HepG2 (cell line): ENCODE data around the gene TOM1L2. TPM values are rescaled to one million over a fixed set of nuclear protein-coding genes. Genes with fewer than 3 reads are reported as not detected.
A peak's percentile ranks its signal among the peaks of the same experiment; 100 is the strongest.

Experiments
- BCLAF1 ChIP-seq: fragments of 450-650 bp; IDR thresholded peaks from 2 replicates; pipeline ENCODE4 v1.6.1; 2017; ENCODE audit warnings: mild to moderate bottlenecking
- EEA1 ChIP-seq: sonication (generic); formaldehyde crosslinking; IDR thresholded peaks from 2 replicates; pipeline ENCODE4 v1.5.1; 2020; ENCODE audit warnings: mild to moderate bottlenecking, missing genetic modification reagents, borderline replicate concordance
- HMGXB4 ChIP-seq, 2 experiments: sonication (generic) in 1 of 2; formaldehyde crosslinking in 1 of 2; IDR thresholded peaks; 2 replicates each; pipeline versions ENCODE4 v1.4.0 to v1.6.1; 2018 to 2020; ENCODE audit warnings: missing genetic modification reagents in 2 of 2, borderline replicate concordance in 1 of 2, low read depth in 1 of 2, mild to moderate bottlenecking in 1 of 2, missing biosample characterization in 1 of 2
- HNRNPL ChIP-seq: fragments of 200-400 bp; formaldehyde crosslinking; IDR thresholded peaks from 2 replicates; pipeline ENCODE4 v1.6.1; 2017; ENCODE audit warnings: mild to moderate bottlenecking, low read depth, low read length
- KDM3A ChIP-seq: IDR thresholded peaks from 2 replicates; pipeline ENCODE4 v1.6.1; 2018; ENCODE audit warnings: low read depth, missing compliant biosample characterization
- MBNL3 ChIP-seq: fragments of 250-450 bp; sonication (Bioruptor Pico); conservative IDR thresholded peaks from 2 replicates; pipeline ENCODE4 v1.8.0; 2022; ENCODE audit warnings: mild to moderate bottlenecking, inconsistent platforms
- RORA ChIP-seq: sonication (generic); formaldehyde crosslinking; IDR thresholded peaks from 2 replicates; pipeline ENCODE4 v1.5.0; 2020; ENCODE audit warnings: mild to moderate bottlenecking, missing genetic modification reagents, moderate library complexity
- THAP8 ChIP-seq: sonication (generic); formaldehyde crosslinking; IDR thresholded peaks from 2 replicates; pipeline ENCODE4 v1.5.1; 2020; ENCODE audit warnings: missing genetic modification reagents, mild to moderate bottlenecking, borderline replicate concordance
- YEATS2 ChIP-seq: sonication (generic); formaldehyde crosslinking; IDR thresholded peaks from 2 replicates; pipeline ENCODE4 v1.4.0; 2020; ENCODE audit warnings: missing genetic modification reagents, borderline replicate concordance
- ZBTB21 ChIP-seq: sonication (generic); formaldehyde crosslinking; IDR thresholded peaks from 2 replicates; pipeline ENCODE4 v1.4.0; 2020; ENCODE audit warnings: missing genetic modification reagents
- ZNF691 ChIP-seq: sonication (generic); formaldehyde crosslinking; IDR thresholded peaks from 2 replicates; pipeline ENCODE4 v1.4.0; 2020; ENCODE audit warnings: missing genetic modification reagents, low read depth, mild to moderate bottlenecking, borderline replicate concordance
- ZSCAN21 ChIP-seq: sonication (generic); formaldehyde crosslinking; IDR thresholded peaks from 2 replicates; pipeline ENCODE4 v1.8.0; 2022; ENCODE audit warnings: mild to moderate bottlenecking, missing genetic modification reagents, moderate library complexity, borderline replicate concordance
- ZSCAN25 ChIP-seq: sonication (generic); formaldehyde crosslinking; IDR thresholded peaks from 2 replicates; pipeline ENCODE4 v1.8.0; 2022; ENCODE audit warnings: mild to moderate bottlenecking, missing genetic modification reagents
- polyA plus RNA-seq, 8 experiments: library from polyadenylated mRNA; depleted of rRNA in 3 of 8; stranded (reverse) in 7 of 8; unstranded in 1 of 8; fragments of >200 nt; fragmentation: Illumina TruSeq in 4 of 8; extraction: Trizol in 4 of 8; gene quantifications; 2 replicates each; pipeline versions ENCODE4 v1.2.1 to v1.2.3, GENCODE V29; 2011 to 2016; ENCODE audit warnings: low read depth in 4 of 8, missing spikeins in 1 of 8, mixed read lengths in 1 of 8; ENCODE audit not compliant: insufficient read depth in 1 of 8
- total RNA-seq, 5 experiments: library from RNA; depleted of rRNA; stranded (reverse); fragments of >200 nt; fragmentation: Illumina TruSeq; extraction: Trizol; gene quantifications; 2 replicates each; pipeline ENCODE4 v1.2.3, GENCODE V29; 2016; ENCODE audit warnings: low read depth in 1 of 5
- TF ChIP-seq, protein P1 (sequence below): sonication (generic); formaldehyde crosslinking; IDR thresholded peaks from 2 replicates; pipeline ENCODE4 v1.8.0; 2022; ENCODE audit warnings: missing genetic modification reagents, mild to moderate bottlenecking, borderline replicate concordance
- TF ChIP-seq, protein P2 (sequence below): sonication (generic); formaldehyde crosslinking; IDR thresholded peaks from 2 replicates; pipeline ENCODE4 v1.4.0; 2020; ENCODE audit warnings: missing genetic modification reagents
- TF ChIP-seq, protein P3 (sequence below): sonication (generic); formaldehyde crosslinking; IDR thresholded peaks from 2 replicates; pipeline ENCODE4 v1.5.1; 2020; ENCODE audit warnings: missing genetic modification reagents, mild to moderate bottlenecking, borderline replicate concordance

TOM1L2 gene
- total and polyA plus RNA-seq, 2 of the 13 experiments (the other 11 are each of a cell fraction or from before 2014, with no cell fraction given), result 4.7 to 7.4 TPM

DNA sequence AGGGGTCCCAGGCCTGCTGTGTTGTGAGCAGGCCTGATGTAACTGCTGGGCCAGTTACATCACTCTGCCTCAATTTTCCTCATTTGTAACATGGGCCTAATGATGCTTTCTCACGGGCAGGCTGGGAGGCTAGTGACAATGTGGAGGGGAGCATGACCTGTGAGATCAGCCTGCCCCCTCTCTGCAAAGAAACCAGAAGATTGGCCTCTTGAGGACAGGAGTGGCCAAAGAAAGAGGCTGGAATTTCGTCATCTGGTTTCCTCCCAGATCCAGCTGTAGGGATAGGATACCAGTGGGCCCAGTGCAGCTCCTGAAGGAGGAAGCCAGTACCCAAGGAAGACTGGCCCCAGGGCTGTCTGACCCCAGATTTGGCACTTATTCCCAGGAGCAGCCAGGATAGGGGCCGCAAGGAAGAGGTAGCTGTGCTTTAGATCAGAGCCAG, 134.8 kb downstream of the TOM1L2 start (continued):
- TF ChIP-seq, protein P1, sequence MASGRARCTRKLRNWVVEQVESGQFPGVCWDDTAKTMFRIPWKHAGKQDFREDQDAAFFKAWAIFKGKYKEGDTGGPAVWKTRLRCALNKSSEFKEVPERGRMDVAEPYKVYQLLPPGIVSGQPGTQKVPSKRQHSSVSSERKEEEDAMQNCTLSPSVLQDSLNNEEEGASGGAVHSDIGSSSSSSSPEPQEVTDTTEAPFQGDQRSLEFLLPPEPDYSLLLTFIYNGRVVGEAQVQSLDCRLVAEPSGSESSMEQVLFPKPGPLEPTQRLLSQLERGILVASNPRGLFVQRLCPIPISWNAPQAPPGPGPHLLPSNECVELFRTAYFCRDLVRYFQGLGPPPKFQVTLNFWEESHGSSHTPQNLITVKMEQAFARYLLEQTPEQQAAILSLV (CRISPR knock-in tag), result no peak
- no peak for TF ChIP-seq HMGXB4 (CRISPR knock-in tag; IDR thresholded peaks at IDR 0.05; ENCODE audit: borderline replicate concordance in 1 of 2, low read depth in 1 of 2)
- no peak for TF ChIP-seq YEATS2 (CRISPR knock-in tag)
- no peak for TF ChIP-seq ZSCAN21 (CRISPR knock-in tag)
- no peak for TF ChIP-seq BCLAF1
- TF ChIP-seq KDM3A, result no peak
- TF ChIP-seq THAP8 (CRISPR knock-in tag), result 0 out of 2 replicates have a peak, but pooled peaks have one; percentile 77
- TF ChIP-seq, protein P2, sequence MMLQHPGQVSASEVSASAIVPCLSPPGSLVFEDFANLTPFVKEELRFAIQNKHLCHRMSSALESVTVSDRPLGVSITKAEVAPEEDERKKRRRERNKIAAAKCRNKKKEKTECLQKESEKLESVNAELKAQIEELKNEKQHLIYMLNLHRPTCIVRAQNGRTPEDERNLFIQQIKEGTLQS (CRISPR knock-in tag), result peak; percentile 35; the same call in 1 of the 2 replicates
- TF ChIP-seq, protein P3, sequence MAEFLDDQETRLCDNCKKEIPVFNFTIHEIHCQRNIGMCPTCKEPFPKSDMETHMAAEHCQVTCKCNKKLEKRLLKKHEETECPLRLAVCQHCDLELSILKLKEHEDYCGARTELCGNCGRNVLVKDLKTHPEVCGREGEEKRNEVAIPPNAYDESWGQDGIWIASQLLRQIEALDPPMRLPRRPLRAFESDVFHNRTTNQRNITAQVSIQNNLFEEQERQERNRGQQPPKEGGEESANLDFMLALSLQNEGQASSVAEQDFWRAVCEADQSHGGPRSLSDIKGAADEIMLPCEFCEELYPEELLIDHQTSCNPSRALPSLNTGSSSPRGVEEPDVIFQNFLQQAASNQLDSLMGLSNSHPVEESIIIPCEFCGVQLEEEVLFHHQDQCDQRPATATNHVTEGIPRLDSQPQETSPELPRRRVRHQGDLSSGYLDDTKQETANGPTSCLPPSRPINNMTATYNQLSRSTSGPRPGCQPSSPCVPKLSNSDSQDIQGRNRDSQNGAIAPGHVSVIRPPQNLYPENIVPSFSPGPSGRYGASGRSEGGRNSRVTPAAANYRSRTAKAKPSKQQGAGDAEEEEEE (CRISPR knock-in tag), result no peak
- no peak for TF ChIP-seq MBNL3 (CRISPR knock-in tag)
- TF ChIP-seq ZNF691 (CRISPR knock-in tag), result peak; percentile 35; the same call in 1 of the 2 replicates
- TF ChIP-seq ZSCAN25, result no peak
- no peak for TF ChIP-seq EEA1
- TF ChIP-seq HNRNPL, result no peak
- TF ChIP-seq ZBTB21 (CRISPR knock-in tag), result no peak; the same call in 1 of the 2 replicates
- no peak for TF ChIP-seq RORA (CRISPR knock-in tag)
